ENCODE data around the gene FGF22. TPM values are rescaled to one million over a fixed set of nuclear protein-coding genes. Genes with fewer than 3 reads are reported as not detected.

FGF22 gene
- total and polyA plus RNA-seq, 3 donors from 2014 or later = 1.8 to 3.1 (median 2.6) TPM

GRCh38 chr19:613732-614567 is 25.7 kb upstream of the FGF22 start:
- DNase-seq = no peak
- H3K27me3 ChIP-seq = no peaks in the 10 kb centered on the region
- TF ChIP-seq POLR2A (IDR thresholded peaks at IDR 0.05) = no peak
- no peak for TF ChIP-seq CTCF (IDR thresholded peaks at IDR 0.05)
- no peaks in the 10 kb centered on the region for H3K9me3 ChIP-seq
- no peak overlapping the region for H3K4me3 ChIP-seq
- WGBS, 2 donors = 73 to 75% methylated on average over 7 to 49 of the region's 54 CpGs
- intact Hi-C loops (cut with DNase I; ENCODE audit: low total_unique reads) = no loop called here
- H3K36me3 ChIP-seq (ENCODE audit: low read depth, missing control alignments) = no peaks in the 10 kb centered on the region
- H3K4me1 ChIP-seq = peaks cover 17% of the 10 kb centered on the region
- no peak overlapping the region for H3K27ac ChIP-seq

GRCh38 chr19:615619-616018 is 24.1 kb upstream of the FGF22 start:
- Histone ChIP-seq H3K4me3 (no peak overlapping the region), H3K27me3 (no peaks in the 10 kb centered on the region), H3K4me1 (peaks cover 7% of the 10 kb centered on the region), H3K9me3 (no peaks in the 10 kb centered on the region), H3K36me3 (ENCODE audit: low read depth, missing control alignments) (no peaks in the 10 kb centered on the region), H3K27ac (no peak overlapping the region)
- no peak for TF ChIP-seq POLR2A (IDR thresholded peaks at IDR 0.05)
- no peak for TF ChIP-seq CTCF (IDR thresholded peaks at IDR 0.05)
- intact Hi-C loops (cut with DNase I; ENCODE audit: low total_unique reads) = no loop called here
- 39 to 73% methylated on average over 12 to 16 of the region's 33 CpGs for WGBS, 2 donors
- DNase-seq = no peak

GRCh38 chr19:616062-616700 is 23.5 kb upstream of the FGF22 start:
- no peaks in the 10 kb centered on the region for H3K9me3 ChIP-seq
- H3K27ac ChIP-seq = no peak overlapping the region
- intact Hi-C loops (cut with DNase I; ENCODE audit: low total_unique reads) = no loop called here
- peaks cover 1% of the 10 kb centered on the region for H3K4me1 ChIP-seq
- 4 to 47% methylated on average over 5 to 68 of the region's 97 CpGs for WGBS, 2 donors
- no peak for DNase-seq
- no peak overlapping the region for H3K4me3 ChIP-seq
- H3K27me3 ChIP-seq = no peaks in the 10 kb centered on the region
- H3K36me3 ChIP-seq (ENCODE audit: low read depth, missing control alignments) = no peaks in the 10 kb centered on the region
- TF ChIP-seq POLR2A (IDR thresholded peaks at IDR 0.05) (no peak), CTCF (IDR thresholded peaks at IDR 0.05) (no peak)

- Histone ChIP-seq H3K9me3 (no peaks in the 10 kb centered on the region), H3K27me3 (no peaks in the 10 kb centered on the region), H3K4me1 (no peaks in the 10 kb centered on the region), H3K27ac (no peak overlapping the region), H3K4me3 (no peak overlapping the region), H3K36me3 (ENCODE audit: low read depth, missing control alignments) (no peaks in the 10 kb centered on the region)
- DNase-seq = no peak
- intact Hi-C loops (cut with DNase I; ENCODE audit: low total_unique reads) = no loop called here
- WGBS, 2 donors = 39 to 86% methylated on average over 18 to 58 of the region's 58 CpGs
- no peak for TF ChIP-seq POLR2A (IDR thresholded peaks at IDR 0.05)
- TF ChIP-seq CTCF (IDR thresholded peaks at IDR 0.05) = no peak
These were observed 22.7 kb upstream of the FGF22 start for GRCh38 chr19:616747-617526.
